Panc1 (cell line): Measurements from ENCODE around the gene CDH12.

ENCODE experiments used
- POLR2AphosphoS5 ChIP-seq: IDR thresholded peaks from 2 replicates; pipeline ENCODE4 v1.6.1; 2012; ENCODE audit warnings: mild to moderate bottlenecking, low read depth, low read length, moderate library complexity
- SIN3A ChIP-seq: IDR thresholded peaks from 2 replicates; pipeline ENCODE4 v1.6.1; 2012; ENCODE audit warnings: low read depth, mild to moderate bottlenecking, low read length, moderate library complexity, borderline replicate concordance; ENCODE audit not compliant: insufficient read depth

GRCh38 chr5:22709743-22710142, 143.4 kb downstream of the CDH12 start:
- TF ChIP-seq POLR2AphosphoS5 = no peak
- no peak for TF ChIP-seq SIN3A
